Pancreas (tissue), 10 donors: ENCODE results near the gene NEMP2. TPM values are rescaled to one million over a fixed set of nuclear protein-coding genes. Genes with fewer than 3 reads are reported as not detected.

Source experiments
- ATAC-seq, 4 donors: fragments of 200-7000 bp; cut with Tn5 transposase; one replicate each; pipeline versions ENCODE4 v1.8.0 to v1.9.1; 2020; ENCODE audit warnings: mild to moderate bottlenecking in 4 of 4, moderate library complexity in 4 of 4
- DNase-seq, 6 donors: peaks; one replicate each; pipeline ENCODE4 v3.0.0-alpha.2; 2020
- FAIRE-seq: peaks from 2 replicates; lab custom pipeline; 2012; peaks lifted over from hg19 to GRCh38; lab: Jason Lieb, UNC
- H3K27ac ChIP-seq, 4 donors: fragments of 200-600 bp; sonication (generic); 1 replicate in 3 of 4; 2 replicates in 1 of 4; pipeline versions ENCODE4 v1.5.0 to v1.8.0; 2020
- H3K27me3 ChIP-seq, 4 donors: fragments of 200-600 bp; one replicate each; pipeline ENCODE4 v1.8.0; 2021
- H3K36me3 ChIP-seq, 3 donors: fragments of 200-600 bp; sonication (generic) in 1 of 3; one replicate each; pipeline versions ENCODE4 v1.5.0 to v1.8.0; 2020 to 2021
- H3K4me1 ChIP-seq, 3 donors: fragments of 200-600 bp; one replicate each; pipeline ENCODE4 v1.8.0; 2021
- H3K4me3 ChIP-seq, 4 donors: fragments of 200-600 bp; sonication (generic) in 2 of 4; one replicate each; pipeline versions ENCODE4 v1.5.0 to v1.8.0; 2020 to 2021
- H3K9me3 ChIP-seq, 4 donors: fragments of 200-600 bp; one replicate each; pipeline ENCODE4 v1.8.0; 2021
- WGBS, 2 donors: extraction: QIAGEN DNeasy Blood & Tissue Kit; methylation state at CpG; one replicate each; pipeline ENCODE4 v1.1.7; 2013; 5-methylcytosine and 5-hydroxymethylcytosine counted together
- intact Hi-C, 3 donors: fragments of 100-400 bp; cut with DNase I; formaldehyde crosslinking; loops; one replicate each; pipeline versions ENCODE4 v1.11.1 to v1.14.2; 2022
- polyA plus RNA-seq, 2 donors: library from polyadenylated mRNA; stranded (reverse); fragments of 200-250 nt; gene quantifications; one replicate each; pipeline ENCODE4 v1.2.3, GENCODE V29; 2013
- total RNA-seq, 6 donors: library from RNA; stranded (reverse); fragmentation: NEBNext Ultra II Directional in 4 of 6; extraction: Animal tissue kit (Norgen Biotek cat#: 25700) in 4 of 6; gene quantifications; one replicate each; pipeline versions ENCODE4 v1.2.1 to v1.2.4, GENCODE V29; 2021 to 2023
- TF ChIP-seq, protein P1 (sequence below), 4 donors: fragments of 200-600 bp; sonication (generic) in 3 of 4; IDR thresholded peaks; one replicate each; pipeline versions ENCODE4 v1.5.0 to v1.8.0; 2021; ENCODE audit warnings: antibody characterized with exemption in 4 of 4
- donor health status: healthy with polysubstance abuse.
- donor health status: DM: no; HTN: no; CAD: no; lungs with moderate emphysema.
- donor health status: DM: no; HTN: no; CAD: no.
- donor health status: control.
- donor health status: control.
- donor health status: Bipolar disorder and iron deficiency.
- donor health status: DM: yes; HTN: yes; CAD: no.
- donor health status: DM: no; HTN: no; CAD: no.
- donor health status: DM: no; HTN: no; CAD: no.
- donor health status: DM: yes; HTN: yes; CAD: no.

The NEMP2 gene
- total and polyA plus RNA-seq, 8 donors: 0.42 to 3.1 (median 1.2) TPM

DNA sequence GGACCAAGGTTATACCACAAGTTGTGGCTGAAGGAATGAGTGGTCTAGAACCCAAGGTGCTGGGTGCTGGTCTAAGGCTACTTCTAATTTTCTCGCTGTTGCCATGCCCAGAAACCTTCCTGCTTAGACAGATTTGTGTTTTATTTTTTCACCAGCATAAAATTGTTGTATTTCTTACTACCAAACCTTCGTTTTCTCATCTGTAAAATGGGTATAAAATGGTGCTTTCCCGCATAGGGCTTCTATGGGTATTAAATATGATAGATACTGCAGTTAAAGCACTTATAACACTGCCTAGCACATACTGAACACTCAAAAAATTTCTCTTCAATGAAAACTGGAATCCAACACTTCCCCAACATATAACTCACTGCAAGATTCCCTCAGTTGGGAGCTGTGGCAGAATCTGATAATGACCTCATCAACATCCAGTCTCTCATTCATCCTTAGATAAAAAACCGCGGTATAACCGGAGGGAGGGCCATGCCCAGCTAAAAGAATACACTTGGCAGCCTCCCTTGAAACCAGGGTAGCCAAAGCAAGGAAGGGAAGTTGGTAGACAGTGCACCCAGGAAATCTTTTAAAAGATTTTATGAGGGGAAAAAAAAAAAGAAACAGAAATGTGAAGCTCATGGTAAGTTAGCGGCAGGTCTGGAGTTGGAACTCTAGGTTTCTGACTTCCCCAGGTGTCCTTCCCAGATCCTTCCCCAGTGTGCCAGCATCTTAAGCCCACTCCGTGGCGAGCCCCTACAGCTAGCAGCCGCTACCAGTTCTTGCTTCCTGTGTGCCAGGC lies 1.2 kb downstream of the NEMP2 start:
- no peaks in the 10 kb centered on the region for H3K9me3 ChIP-seq
- FAIRE-seq (no peak), DNase-seq (no peak), ATAC-seq (no peak)
- WGBS, 2 donors: 46 to 51% methylated on average over 10 of the region's 10 CpGs
- H3K4me1 ChIP-seq: peaks cover 0 to 5% (median 3%) of the 10 kb centered on the region in 3 donors
- intact Hi-C loops: no loop called here
- no peaks in the 10 kb centered on the region for H3K27me3 ChIP-seq
- H3K27ac ChIP-seq: peak overlapping the region; percentile 84 to 94 (median 90)
- no peaks in the 10 kb centered on the region for H3K36me3 ChIP-seq
- peak overlapping the region; percentile 70 to 93 (median 78) for H3K4me3 ChIP-seq
- TF ChIP-seq, protein P1, sequence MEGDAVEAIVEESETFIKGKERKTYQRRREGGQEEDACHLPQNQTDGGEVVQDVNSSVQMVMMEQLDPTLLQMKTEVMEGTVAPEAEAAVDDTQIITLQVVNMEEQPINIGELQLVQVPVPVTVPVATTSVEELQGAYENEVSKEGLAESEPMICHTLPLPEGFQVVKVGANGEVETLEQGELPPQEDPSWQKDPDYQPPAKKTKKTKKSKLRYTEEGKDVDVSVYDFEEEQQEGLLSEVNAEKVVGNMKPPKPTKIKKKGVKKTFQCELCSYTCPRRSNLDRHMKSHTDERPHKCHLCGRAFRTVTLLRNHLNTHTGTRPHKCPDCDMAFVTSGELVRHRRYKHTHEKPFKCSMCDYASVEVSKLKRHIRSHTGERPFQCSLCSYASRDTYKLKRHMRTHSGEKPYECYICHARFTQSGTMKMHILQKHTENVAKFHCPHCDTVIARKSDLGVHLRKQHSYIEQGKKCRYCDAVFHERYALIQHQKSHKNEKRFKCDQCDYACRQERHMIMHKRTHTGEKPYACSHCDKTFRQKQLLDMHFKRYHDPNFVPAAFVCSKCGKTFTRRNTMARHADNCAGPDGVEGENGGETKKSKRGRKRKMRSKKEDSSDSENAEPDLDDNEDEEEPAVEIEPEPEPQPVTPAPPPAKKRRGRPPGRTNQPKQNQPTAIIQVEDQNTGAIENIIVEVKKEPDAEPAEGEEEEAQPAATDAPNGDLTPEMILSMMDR (IDR thresholded peaks at IDR 0.05): no peak

DNA sequence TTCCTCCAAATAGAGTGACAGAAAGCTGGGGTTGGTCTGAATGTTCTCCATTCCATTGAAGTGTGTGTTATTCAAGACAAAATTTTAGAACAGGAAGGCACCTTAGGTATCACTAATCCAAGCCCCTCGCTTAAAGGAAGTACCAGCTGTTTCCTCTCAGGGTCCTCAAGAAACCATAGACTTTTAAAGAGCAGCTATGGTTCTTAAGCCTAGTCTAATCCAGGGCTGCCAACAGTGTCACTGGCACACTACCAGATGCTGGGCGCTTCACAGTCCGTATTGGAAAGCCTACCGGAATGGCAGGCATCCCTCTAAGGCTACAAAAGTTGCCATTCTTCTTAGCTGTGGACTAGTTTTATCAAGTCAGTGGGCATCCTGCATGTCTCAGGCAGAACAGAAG lies 1.9 kb downstream of the NEMP2 start:
- WGBS, 2 donors: 80 to 81% methylated on average over 4 of the region's 4 CpGs
- FAIRE-seq: no peak
- H3K9me3 ChIP-seq: no peaks in the 10 kb centered on the region
- intact Hi-C loops: no loop called here
- H3K36me3 ChIP-seq: no peaks in the 10 kb centered on the region
- DNase-seq: no peak
- H3K27me3 ChIP-seq: no peaks in the 10 kb centered on the region
- ATAC-seq: no peak
- H3K4me1 ChIP-seq: peaks cover 0 to 5% (median 3%) of the 10 kb centered on the region in 3 donors
- H3K27ac ChIP-seq: no peak overlapping the region
- no peak overlapping the region for H3K4me3 ChIP-seq
- TF ChIP-seq, protein P1 (IDR thresholded peaks at IDR 0.05): no peak

DNA sequence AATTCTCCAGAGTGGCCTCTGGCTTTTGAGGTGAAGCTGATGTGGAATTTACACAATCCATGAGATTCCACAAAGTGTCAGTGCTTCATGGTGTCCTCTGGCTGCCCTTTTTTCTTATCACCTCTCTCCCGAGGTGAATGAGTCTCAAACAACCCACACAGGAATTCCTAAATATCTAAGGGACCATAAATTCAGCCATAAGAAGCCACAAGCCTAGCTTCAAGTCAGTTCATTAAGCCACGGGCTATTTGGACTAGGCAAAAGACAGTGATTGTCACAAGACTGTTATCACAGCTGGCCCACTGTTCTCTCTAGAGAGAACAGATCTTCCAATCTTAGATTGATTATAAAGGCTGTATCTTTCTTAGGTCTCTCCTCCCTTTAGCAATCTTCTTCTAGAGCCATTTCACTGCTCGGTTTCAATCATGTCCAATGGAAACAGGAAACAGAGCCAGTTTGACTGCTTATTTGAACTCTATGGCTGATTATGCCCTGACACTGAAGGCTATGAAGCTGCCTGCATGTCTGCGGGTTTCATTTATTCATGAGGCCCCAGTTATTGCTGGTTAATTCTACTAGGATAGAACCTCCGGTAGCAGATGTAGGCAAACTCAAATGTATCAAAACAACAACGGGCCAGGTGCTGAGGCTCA lies 4.1 kb downstream of the NEMP2 start:
- TF ChIP-seq, protein P1 (IDR thresholded peaks at IDR 0.05): no peak
- Histone ChIP-seq H3K36me3 (no peaks in the 10 kb centered on the region), H3K9me3 (no peaks in the 10 kb centered on the region), H3K4me3 (no peak overlapping the region), H3K27me3 (no peaks in the 10 kb centered on the region), H3K4me1 (peaks cover 0 to 5% (median 3%) of the 10 kb centered on the region in 3 donors), H3K27ac (no peak overlapping the region)
- DNase-seq (no peak), FAIRE-seq (no peak), ATAC-seq (no peak)
- 67 to 68% methylated on average over 6 of the region's 6 CpGs for WGBS, 2 donors
- intact Hi-C loops: no loop called here

DNA sequence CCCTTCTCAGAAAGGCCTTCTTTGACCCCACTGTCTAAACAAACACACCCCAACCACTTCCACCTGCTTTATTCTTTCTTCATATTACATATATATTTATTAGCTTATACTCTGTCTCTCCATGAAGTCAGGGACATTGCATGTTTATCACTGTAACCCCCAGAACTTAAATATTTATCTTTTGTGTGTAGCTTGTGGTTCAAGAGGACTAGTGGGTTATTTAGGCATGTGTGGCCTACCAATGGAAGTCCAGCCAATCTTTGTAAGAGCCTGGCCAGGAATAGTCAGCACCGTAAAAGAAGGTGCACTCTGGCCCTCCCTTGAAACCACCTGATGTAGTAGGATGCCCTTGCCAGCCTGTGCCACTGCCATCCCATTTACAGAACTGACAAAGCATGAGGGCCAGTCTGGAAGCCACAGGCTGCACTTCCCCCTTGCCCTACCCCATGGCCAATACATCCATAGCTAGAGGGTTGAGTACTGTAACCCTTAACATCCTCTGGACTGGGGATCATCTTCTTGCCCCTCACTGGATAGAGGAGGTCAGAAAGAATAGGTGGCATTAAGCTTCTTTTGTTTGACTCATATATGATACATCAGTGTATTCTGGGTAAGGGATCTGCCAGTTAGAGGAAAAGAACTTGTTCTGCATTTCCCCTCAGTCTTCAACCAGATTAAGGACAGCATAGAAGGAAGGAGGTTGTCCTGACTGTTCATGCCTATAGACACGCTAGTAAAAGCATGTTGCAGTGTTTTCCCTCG lies 4.9 kb downstream of the NEMP2 start:
- Histone ChIP-seq H3K36me3 (no peaks in the 10 kb centered on the region), H3K9me3 (no peaks in the 10 kb centered on the region), H3K27ac (no peak overlapping the region), H3K4me1 (peaks cover 0 to 5% (median 3%) of the 10 kb centered on the region in 3 donors), H3K4me3 (no peak overlapping the region), H3K27me3 (no peaks in the 10 kb centered on the region)
- 61 to 71% methylated on average over 3 of the region's 3 CpGs for WGBS, 2 donors
- no peak for ATAC-seq
- no peak for FAIRE-seq
- intact Hi-C loops: no loop called here
- no peak for DNase-seq
- TF ChIP-seq, protein P1 (IDR thresholded peaks at IDR 0.05): no peak
